Measurements from ENCODE around the gene ERFE. TPM values are rescaled to one million over a fixed set of nuclear protein-coding genes. Genes with fewer than 3 reads are reported as not detected.

The ERFE gene
- total RNA-seq, 1 donor from 2014 or later, result 0.85 TPM

GRCh38 chr2:238180554-238180953 is 21.8 kb downstream of the ERFE start:
- DNase-seq (ENCODE audit: low spot score in 2 of 2, unreplicated experiment in 2 of 2), result no peak
- Mint-ChIP-seq H3K4me3 (no peak overlapping the region), H3K9me3 (no peaks in the 10 kb centered on the region), H3K27me3 (ENCODE audit: low read depth) (no peaks in the 10 kb centered on the region), H3K4me1 (peaks cover 2% of the 10 kb centered on the region), H3K27ac (no peak overlapping the region), H3K36me3 (peaks cover 47% of the 10 kb centered on the region)
- TF ChIP-seq CTCF (IDR thresholded peaks at IDR 0.05; ENCODE audit: unreplicated experiment), result no peak

GRCh38 chr2:238182362-238182761 is 23.6 kb downstream of the ERFE start:
- Mint-ChIP-seq H3K4me3 (no peak overlapping the region), H3K36me3 (peaks cover 47% of the 10 kb centered on the region), H3K9me3 (no peaks in the 10 kb centered on the region), H3K27ac (no peak overlapping the region), H3K4me1 (no peaks in the 10 kb centered on the region), H3K27me3 (ENCODE audit: low read depth) (no peaks in the 10 kb centered on the region)
- no peak for TF ChIP-seq CTCF (IDR thresholded peaks at IDR 0.05; ENCODE audit: unreplicated experiment)
- no peak for DNase-seq (ENCODE audit: low spot score in 2 of 2, unreplicated experiment in 2 of 2)

GRCh38 chr2:238183821-238184220 is 25.1 kb downstream of the ERFE start:
- Mint-ChIP-seq H3K9me3 (no peaks in the 10 kb centered on the region), H3K4me1 (no peaks in the 10 kb centered on the region), H3K4me3 (no peak overlapping the region), H3K36me3 (peaks cover 56% of the 10 kb centered on the region), H3K27ac (no peak overlapping the region), H3K27me3 (ENCODE audit: low read depth) (no peaks in the 10 kb centered on the region)
- no peak for TF ChIP-seq CTCF (IDR thresholded peaks at IDR 0.05; ENCODE audit: unreplicated experiment)
- no peak for DNase-seq (ENCODE audit: low spot score in 2 of 2, unreplicated experiment in 2 of 2)

GRCh38 chr2:238187618-238188548 is 29.1 kb downstream of the ERFE start:
- H3K27me3 Mint-ChIP-seq (ENCODE audit: low read depth), result no peaks in the 10 kb centered on the region
- no peak for TF ChIP-seq CTCF (IDR thresholded peaks at IDR 0.05; ENCODE audit: unreplicated experiment)
- H3K27ac Mint-ChIP-seq, result no peak overlapping the region
- no peak overlapping the region for H3K4me3 Mint-ChIP-seq
- H3K9me3 Mint-ChIP-seq, result no peaks in the 10 kb centered on the region
- H3K4me1 Mint-ChIP-seq, result no peaks in the 10 kb centered on the region
- H3K36me3 Mint-ChIP-seq, result peaks cover 59% of the 10 kb centered on the region
- no peak for DNase-seq (ENCODE audit: low spot score in 2 of 2, unreplicated experiment in 2 of 2)

GRCh38 chr2:238190445-238190844 is 31.7 kb downstream of the ERFE start:
- H3K36me3 Mint-ChIP-seq, result peaks cover 52% of the 10 kb centered on the region

More at GRCh38 chr2:238190445-238190844, 31.7 kb downstream of the ERFE start:
- no peak for TF ChIP-seq CTCF (IDR thresholded peaks at IDR 0.05; ENCODE audit: unreplicated experiment)
- DNase-seq (ENCODE audit: low spot score in 2 of 2, unreplicated experiment in 2 of 2), result no peak
- Mint-ChIP-seq H3K27ac (no peak overlapping the region), H3K9me3 (no peaks in the 10 kb centered on the region), H3K4me3 (no peak overlapping the region), H3K27me3 (ENCODE audit: low read depth) (no peaks in the 10 kb centered on the region), H3K4me1 (peaks cover under 1% of the 10 kb centered on the region)

All from mesothelial cell of epicardium (in vitro differentiated cells).